Measurements from ENCODE around the gene ALPK3. TPM values are rescaled to one million over a fixed set of nuclear protein-coding genes. Genes with fewer than 3 reads are reported as not detected.

ALPK3 gene
- total and polyA plus RNA-seq, 9 of the 15 experiments (the other 6 are each of a cell fraction or from before 2014, with no cell fraction given) = 0.04 to 1.0 (median 0.07) TPM; not detected in 2

GRCh38 chr15:84794162-84794547, 23.0 kb upstream of the ALPK3 start:
- peaks cover 77% of the 10 kb centered on the region for H3K36me3 ChIP-seq (ENCODE audit: control insufficient read depth, insufficient read depth, low read length)
- FAIRE-seq = no peak
- H3K9me1 ChIP-seq (ENCODE audit: control insufficient read depth, insufficient read depth, low read length) = no peaks in the 10 kb centered on the region
- H3K79me2 ChIP-seq (ENCODE audit: control insufficient read depth, insufficient read depth, low read length) = peaks cover 7% of the 10 kb centered on the region; the same call in 2 of the 3 replicates
- no peak overlapping the region for H3K9ac ChIP-seq (ENCODE audit: insufficient read depth in 1 of 2, low read depth in 2 of 2, low read length in 2 of 2)
- ChIA-PET POLR2A (no interaction called here), CTCF (ENCODE audit: low intra/inter-chr PET ratio) (no interaction called here)
- no peak for DNase-seq (ENCODE audit: extremely low read depth in 1 of 4, low spot score in 3 of 4)
- H4K20me1 ChIP-seq (replicated peaks; ENCODE audit: control insufficient read depth, insufficient read depth, low read length) = no peaks in the 10 kb centered on the region
- BruUV-seq (replicated peaks) = no TSS peak
- no peaks in the 10 kb centered on the region for H3K27me3 ChIP-seq (ENCODE audit: control insufficient read depth in 2 of 2, insufficient read depth in 2 of 2, low read length in 2 of 2)
- ATAC-seq = no peak
- no peak overlapping the region for H3K27ac ChIP-seq (ENCODE audit: extremely low read depth, low read depth, low read length)
- TF ChIP-seq, protein P1, sequence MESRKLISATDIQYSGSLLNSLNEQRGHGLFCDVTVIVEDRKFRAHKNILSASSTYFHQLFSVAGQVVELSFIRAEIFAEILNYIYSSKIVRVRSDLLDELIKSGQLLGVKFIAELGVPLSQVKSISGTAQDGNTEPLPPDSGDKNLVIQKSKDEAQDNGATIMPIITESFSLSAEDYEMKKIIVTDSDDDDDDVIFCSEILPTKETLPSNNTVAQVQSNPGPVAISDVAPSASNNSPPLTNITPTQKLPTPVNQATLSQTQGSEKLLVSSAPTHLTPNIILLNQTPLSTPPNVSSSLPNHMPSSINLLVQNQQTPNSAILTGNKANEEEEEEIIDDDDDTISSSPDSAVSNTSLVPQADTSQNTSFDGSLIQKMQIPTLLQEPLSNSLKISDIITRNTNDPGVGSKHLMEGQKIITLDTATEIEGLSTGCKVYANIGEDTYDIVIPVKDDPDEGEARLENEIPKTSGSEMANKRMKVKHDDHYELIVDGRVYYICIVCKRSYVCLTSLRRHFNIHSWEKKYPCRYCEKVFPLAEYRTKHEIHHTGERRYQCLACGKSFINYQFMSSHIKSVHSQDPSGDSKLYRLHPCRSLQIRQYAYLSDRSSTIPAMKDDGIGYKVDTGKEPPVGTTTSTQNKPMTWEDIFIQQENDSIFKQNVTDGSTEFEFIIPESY (CRISPR knock-in tag; IDR thresholded peaks at IDR 0.05) = 0 out of 2 replicates have a peak, but pooled peaks have one; percentile 41
- no peak for TF ChIP-seq FOS (IDR thresholded peaks at IDR 0.05; ENCODE audit: extremely low read depth, insufficient read length)
- no peak for TF ChIP-seq ADNP (tag; IDR thresholded peaks at IDR 0.05)
- TF ChIP-seq BRF1 (IDR thresholded peaks at IDR 0.05; ENCODE audit: borderline replicate concordance, extremely low read depth, insufficient read length) = no peak
- intact Hi-C loops (cut with micrococcal nuclease) (no loop called here), in situ Hi-C loops (cut with MboI) (no loop called here)
- H2AFZ ChIP-seq (ENCODE audit: low read depth, low read length) = no peak overlapping the region
- H3K9me3 ChIP-seq (replicated peaks; ENCODE audit: control insufficient read depth, insufficient read depth, low read depth, low read length) = no peaks in the 10 kb centered on the region
- H3K4me1 ChIP-seq (replicated peaks in 1 of 2; ENCODE audit: control insufficient read depth in 2 of 2, insufficient read depth in 2 of 2, low read length in 2 of 2) = no peaks in the 10 kb centered on the region
- whole genome bisulfite sequencing (ENCODE audit: insufficient coverage, low coverage, missing lambda C conversion rate) = 82% methylated on average over 3 of the region's 4 CpGs
- H3K4me3 ChIP-seq = no peak overlapping the region
- H3K4me2 ChIP-seq (ENCODE audit: insufficient read depth, low read length) = no peak overlapping the region

GRCh38 chr15:84795186-84795585, 22.0 kb upstream of the ALPK3 start:
- Histone ChIP-seq H3K36me3 (ENCODE audit: control insufficient read depth, insufficient read depth, low read length) (peaks cover 82% of the 10 kb centered on the region), H3K79me2 (ENCODE audit: control insufficient read depth, insufficient read depth, low read length) (no peaks in the 10 kb centered on the region; the same call in 2 of the 3 replicates), H3K4me3 (no peak overlapping the region), H3K9me3 (replicated peaks; ENCODE audit: control insufficient read depth, insufficient read depth, low read depth, low read length) (no peaks in the 10 kb centered on the region), H3K27ac (ENCODE audit: extremely low read depth, low read depth, low read length) (no peak overlapping the region), H3K9me1 (ENCODE audit: control insufficient read depth, insufficient read depth, low read length) (no peaks in the 10 kb centered on the region), H3K27me3 (ENCODE audit: control insufficient read depth in 2 of 2, insufficient read depth in 2 of 2, low read length in 2 of 2) (no peaks in the 10 kb centered on the region), H3K9ac (ENCODE audit: insufficient read depth in 1 of 2, low read depth in 2 of 2, low read length in 2 of 2) (no peak overlapping the region), H3K4me2 (ENCODE audit: insufficient read depth, low read length) (no peak overlapping the region), H4K20me1 (replicated peaks; ENCODE audit: control insufficient read depth, insufficient read depth, low read length) (no peaks in the 10 kb centered on the region), H2AFZ (ENCODE audit: low read depth, low read length) (no peak overlapping the region), H3K4me1 (replicated peaks in 1 of 2; ENCODE audit: control insufficient read depth in 2 of 2, insufficient read depth in 2 of 2, low read length in 2 of 2) (no peaks in the 10 kb centered on the region)
- WGBS (ENCODE audit: insufficient coverage, low coverage, missing lambda C conversion rate) = 96% methylated on average over 3 of the region's 3 CpGs
- ATAC-seq (no peak), DNase-seq (ENCODE audit: extremely low read depth in 1 of 4, low spot score in 3 of 4) (no peak), FAIRE-seq (no peak)
- in situ Hi-C loops (cut with MboI) (no loop called here), intact Hi-C loops (cut with micrococcal nuclease) (no loop called here)
- ChIA-PET CTCF (ENCODE audit: low intra/inter-chr PET ratio) (no interaction called here), POLR2A (no interaction called here)
- no TSS peak for BruUV-seq (replicated peaks)
- TF ChIP-seq NFE2 (IDR thresholded peaks at IDR 0.05; ENCODE audit: low read depth) (no peak), MCM2 (IDR thresholded peaks at IDR 0.05; ENCODE audit: low read depth) (no peak), SUPT5H (IDR thresholded peaks at IDR 0.05) (no peak), MAFG (tag; conservative IDR thresholded peaks at IDR 0.05) (no peak), ZNF644 (tag; IDR thresholded peaks at IDR 0.05; ENCODE audit: low read depth) (no peak), MEF2A (IDR thresholded peaks at IDR 0.05; ENCODE audit: control insufficient read depth, low read depth, low read length) (no peak), RHOXF2B (CRISPR knock-in tag; conservative IDR thresholded peaks at IDR 0.05) (no peak)

All from K562 (cell line).